Neural progenitor cell (in vitro differentiated cells): Measurements from ENCODE around the gene NFIA.

ENCODE experiments used
- CTCF ChIP-seq: fragments of 200-600 bp; sonication (generic); IDR thresholded peaks from 2 replicates; pipeline ENCODE4 v1.5.1; 2017; ENCODE audit warnings: antibody characterized with exemption, mild to moderate bottlenecking
- EZH2phosphoT487 ChIP-seq: fragments of 200-600 bp; sonication (generic); IDR thresholded peaks from 2 replicates; pipeline ENCODE4 v1.6.1; 2017; ENCODE audit warnings: antibody characterized with exemption

GRCh38 chr1:61433646-61434045, 351.3 kb downstream of the NFIA start:
- TF ChIP-seq CTCF: no peak
- TF ChIP-seq EZH2phosphoT487: no peak
